H1 (cell line): Measurements from ENCODE around the gene RPS6KA2. TPM values are rescaled to one million over a fixed set of nuclear protein-coding genes. Genes with fewer than 3 reads are reported as not detected.

Experiments
- CTCF ChIA-PET: fragments of 300-600 bp; sonication (Branson Sonifier 250); formaldehyde crosslinking; loops from one replicate; lab custom pipeline; 2021; ENCODE audit not compliant: partially characterized antibody; lab: Charles Lee
- POLR2A ChIA-PET: fragments of 300-600 bp; sonication (Branson Sonifier 250); formaldehyde crosslinking; loops from one replicate; lab custom pipeline; 2021; ENCODE audit warnings: inconsistent platforms; ENCODE audit not compliant: partially characterized antibody; lab: Charles Lee
- DNase-seq, 2 experiments: peaks; one replicate each; pipeline versions ENCODE4 v3.0.0 to v3.0.0-alpha.2; 2010 to 2022; ENCODE audit warnings: low spot score in 2 of 2, low read depth in 1 of 2, mixed read lengths in 1 of 2
- FAIRE-seq: peaks from 2 replicates; lab custom pipeline; 2011; peaks lifted over from hg19 to GRCh38; lab: Jason Lieb, UNC
- H2AFZ ChIP-seq: 2 replicates; pipeline ENCODE4 v1.8.1; 2012; ENCODE audit warnings: low read length, inconsistent platforms
- H2AK5ac ChIP-seq: 2 replicates; pipeline ENCODE4 v1.6.1; 2013; ENCODE audit warnings: low read depth, low read length
- H2BK120ac ChIP-seq: replicated peaks from 2 replicates; pipeline ENCODE3; 2013; ENCODE audit warnings: low read depth, low read length, inconsistent platforms
- H2BK12ac ChIP-seq: 2 replicates; pipeline ENCODE4 v1.6.1; 2013; ENCODE audit warnings: low read depth, low read length
- H2BK15ac ChIP-seq: 2 replicates; pipeline ENCODE4 v1.6.1; 2013; ENCODE audit warnings: low read length
- H2BK20ac ChIP-seq: 2 replicates; pipeline ENCODE4 v1.6.1; 2013; ENCODE audit warnings: low read length
- H2BK5ac ChIP-seq: 2 replicates; pipeline ENCODE4 v1.6.1; 2013; ENCODE audit warnings: low read depth, low read length
- H3K14ac ChIP-seq: 2 replicates; pipeline ENCODE4 v1.6.1; 2013; ENCODE audit warnings: inconsistent platforms; ENCODE audit not compliant: insufficient read length
- H3K18ac ChIP-seq: 2 replicates; pipeline ENCODE4 v1.6.1; 2013; ENCODE audit warnings: low read length; ENCODE audit errors: extremely low read depth
- H3K23ac ChIP-seq: 2 replicates; pipeline ENCODE4 v1.6.1; 2013; ENCODE audit warnings: inconsistent platforms; ENCODE audit not compliant: insufficient read length
- H3K23me2 ChIP-seq: 2 replicates; pipeline ENCODE4 v1.6.1; 2013; ENCODE audit warnings: low read depth, low read length
- H3K27ac ChIP-seq: 2 replicates; pipeline ENCODE4 v1.6.1; 2011; ENCODE audit warnings: low read depth, low read length, inconsistent platforms
- H3K27me3 ChIP-seq, 4 experiments: replicated peaks in 1 of 4; 1 replicate in 1 of 4; 2 replicates in 3 of 4; pipeline versions ENCODE4 v1.6.1 to v1.8.1; 2011 to 2013; ENCODE audit warnings: low read length in 3 of 4, mild to moderate bottlenecking in 3 of 4, inconsistent platforms in 2 of 4, mixed read lengths in 2 of 4, moderate library complexity in 1 of 4; ENCODE audit not compliant: control insufficient read depth in 3 of 4, insufficient read depth in 3 of 4; ENCODE audit errors: extremely low read depth in 1 of 4
- H3K36me3 ChIP-seq, 4 experiments: 2 replicates each; pipeline versions ENCODE4 v1.6.1 to v1.8.1; 2011 to 2013; ENCODE audit warnings: mild to moderate bottlenecking in 4 of 4, low read length in 3 of 4, moderate library complexity in 2 of 4, control low read depth in 1 of 4, inconsistent platforms in 1 of 4; ENCODE audit not compliant: insufficient read depth in 4 of 4, control insufficient read depth in 2 of 4
- H3K4ac ChIP-seq: replicated peaks from 2 replicates; pipeline ENCODE3; 2013; ENCODE audit warnings: low read length, low read depth, mixed read lengths, inconsistent platforms; ENCODE audit not compliant: insufficient read length
- H3K4me1 ChIP-seq, 4 experiments: replicated peaks in 1 of 4; 1 replicate in 1 of 4; 2 replicates in 3 of 4; pipeline versions ENCODE4 v1.6.1 to v1.8.1; 2011 to 2013; ENCODE audit warnings: low read length in 3 of 4, inconsistent platforms in 2 of 4, mixed read lengths in 1 of 4; ENCODE audit not compliant: insufficient read depth in 4 of 4, control insufficient read depth in 3 of 4
- H3K4me2 ChIP-seq, 2 experiments: 2 replicates each; pipeline versions ENCODE4 v1.6.1 to v1.8.1; 2011 to 2013; ENCODE audit warnings: low read depth in 2 of 2, low read length in 2 of 2, control low read depth in 1 of 2, inconsistent platforms in 1 of 2, mild to moderate bottlenecking in 1 of 2; ENCODE audit not compliant: insufficient read depth in 1 of 2
- H3K4me3 ChIP-seq, 4 experiments: fragments of 200-600, 300-600 bp in 1 of 4; sonication (generic), shearing (Covaris generic), sonication (Bioruptor Twin) in 1 of 4; 2 replicates each; pipeline versions ENCODE4 v1.5.1 to v1.8.1; 2011 to 2016; ENCODE audit warnings: low read length in 4 of 4, low read depth in 3 of 4, control low read depth in 2 of 4, inconsistent platforms in 2 of 4, mild to moderate bottlenecking in 2 of 4, mixed read lengths in 1 of 4, moderate library complexity in 1 of 4; ENCODE audit not compliant: insufficient read depth in 2 of 4; ENCODE audit errors: extremely low read depth in 1 of 4
- H3K56ac ChIP-seq: replicated peaks from 2 replicates; pipeline ENCODE3; 2013; ENCODE audit warnings: low read depth, mild to moderate bottlenecking, mixed read lengths, low read length, inconsistent platforms; ENCODE audit not compliant: insufficient read length
- H3K79me1 ChIP-seq: 2 replicates; pipeline ENCODE4 v1.6.1; 2013; ENCODE audit warnings: low read depth, low read length, control low read depth
- H3K79me2 ChIP-seq, 2 experiments: 2 replicates each; pipeline versions ENCODE4 v1.6.1 to v1.8.1; 2012 to 2013; ENCODE audit warnings: low read length in 2 of 2, mild to moderate bottlenecking in 2 of 2, inconsistent platforms in 1 of 2; ENCODE audit not compliant: insufficient read depth in 2 of 2, control insufficient read depth in 1 of 2
- H3K9ac ChIP-seq, 4 experiments: replicated peaks in 1 of 4; 1 replicate in 1 of 4; 2 replicates in 3 of 4; pipeline versions ENCODE4 v1.6.1 to v1.8.1; 2011 to 2013; ENCODE audit warnings: low read depth in 3 of 4, low read length in 3 of 4, control low read depth in 2 of 4, mild to moderate bottlenecking in 2 of 4, moderate library complexity in 2 of 4, inconsistent platforms in 1 of 4; ENCODE audit errors: extremely low read depth in 1 of 4
- H3K9me3 ChIP-seq, 2 experiments: 2 replicates each; pipeline versions ENCODE4 v1.6.1 to v1.8.1; 2012 to 2013; ENCODE audit warnings: mild to moderate bottlenecking in 2 of 2, moderate library complexity in 2 of 2, control low read depth in 1 of 2, inconsistent platforms in 1 of 2, low read depth in 1 of 2, low read length in 1 of 2, mixed read lengths in 1 of 2; ENCODE audit not compliant: insufficient read depth in 2 of 2
- H4K20me1 ChIP-seq, 2 experiments: replicated peaks in 1 of 2; 2 replicates each; pipeline versions ENCODE3 to v1.8.1; 2011 to 2013; ENCODE audit warnings: inconsistent platforms in 2 of 2, low read length in 2 of 2, mild to moderate bottlenecking in 1 of 2; ENCODE audit not compliant: insufficient read depth in 2 of 2, control insufficient read depth in 1 of 2
- H4K5ac ChIP-seq: 2 replicates; pipeline ENCODE4 v1.6.1; 2013; ENCODE audit warnings: low read length, low read depth, mixed read lengths, inconsistent platforms; ENCODE audit not compliant: insufficient read length
- H4K8ac ChIP-seq: 2 replicates; pipeline ENCODE4 v1.8.0; 2013; ENCODE audit warnings: mild to moderate bottlenecking, moderate library complexity, low read length, inconsistent platforms; ENCODE audit not compliant: insufficient read depth; ENCODE audit errors: extremely low read depth
- H4K91ac ChIP-seq: replicated peaks from 2 replicates; pipeline ENCODE3; 2013; ENCODE audit warnings: low read length, mixed read lengths, inconsistent platforms; ENCODE audit not compliant: insufficient read length
- RXRA ChIP-seq: IDR thresholded peaks from 2 replicates; pipeline ENCODE4 v1.6.1; 2011; ENCODE audit warnings: low read depth, mild to moderate bottlenecking, low read length, moderate library complexity; ENCODE audit not compliant: insufficient read depth
- SAP30 ChIP-seq: fragments of 300-600 bp; sonication (generic); IDR thresholded peaks from 2 replicates; pipeline ENCODE4 v1.7.1; 2012; ENCODE audit warnings: low read length, moderate library complexity, mild to moderate bottlenecking, inconsistent platforms; ENCODE audit not compliant: insufficient read depth, insufficient replicate concordance
- SP4 ChIP-seq: IDR thresholded peaks from 2 replicates; pipeline ENCODE4 v1.6.1; 2012; ENCODE audit warnings: low read length, inconsistent platforms
- WGBS, 2 experiments: shearing (Covaris generic) in 1 of 2; methylation state at CpG; one replicate each; pipeline versions ENCODE4 v1.1.6 to v1.1.7; 2013 to 2015; ENCODE audit warnings: low lambda C conversion rate in 2 of 2, mixed read lengths in 2 of 2, inconsistent platforms in 1 of 2, low coverage in 1 of 2, missing lambda C conversion rate in 1 of 2; ENCODE audit not compliant: insufficient replicate concordance in 2 of 2, insufficient coverage in 1 of 2, insufficient read length in 1 of 2; ENCODE audit errors: extremely low coverage in 1 of 2, missing lambda C conversion rate in 1 of 2; 5-methylcytosine and 5-hydroxymethylcytosine counted together
- polyA plus RNA-seq, 7 experiments: library from polyadenylated mRNA; depleted of rRNA in 3 of 7; stranded (reverse) in 5 of 7; unstranded in 2 of 7; fragments of >200 nt in 5 of 7; fragments of 200-250 nt in 2 of 7; gene quantifications; 1 replicate in 5 of 7; 2 replicates in 1 of 7; 4 replicates in 1 of 7; pipeline versions ENCODE4 v1.2.1 to v1.2.3, GENCODE V29; 2011 to 2013; ENCODE audit warnings: missing spikeins in 2 of 7, mixed read lengths in 2 of 7
- total RNA-seq: library from RNA; stranded (reverse); fragmentation: NEBNext Ultra II Directional; extraction: Animal tissue kit (Norgen Biotek cat#: 25700); gene quantifications from 2 replicates; pipeline ENCODE4 v1.2.1, GENCODE V29; 2021

Gene RPS6KA2
- total and polyA plus RNA-seq, 2 of the 8 experiments (the other 6 are each of a cell fraction or from before 2014, with no cell fraction given): 8.8 to 25.7 TPM

DNA sequence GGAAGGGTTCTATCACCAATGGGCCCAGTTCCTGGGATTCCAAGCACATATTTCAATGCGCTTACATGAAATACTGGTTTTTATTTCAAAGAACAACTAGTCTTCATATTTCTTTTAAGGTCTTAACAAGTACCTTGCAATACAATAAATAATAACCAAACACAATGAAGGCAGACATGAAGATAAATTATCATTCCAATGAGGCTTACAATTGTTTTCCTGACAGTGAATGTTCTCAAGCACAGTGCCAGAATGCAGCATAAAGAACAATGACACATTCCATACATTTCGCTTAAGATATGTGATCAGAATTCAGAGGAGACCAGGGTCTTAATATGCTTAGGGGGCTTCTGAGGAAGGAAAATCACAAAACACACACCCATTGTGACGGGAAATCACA lies 66.8 kb downstream of the RPS6KA2 start:
- H3K4ac ChIP-seq: no peak overlapping the region
- TF ChIP-seq SP4: no peak
- TF ChIP-seq RXRA: no peak
- no peak for TF ChIP-seq SAP30
- no peak overlapping the region for H2BK15ac ChIP-seq
- no peak overlapping the region for H4K5ac ChIP-seq
- H3K14ac ChIP-seq: no peak overlapping the region
- H3K9ac ChIP-seq: no peak overlapping the region
- H3K56ac ChIP-seq: no peak overlapping the region
- no peak overlapping the region for H2BK12ac ChIP-seq
- no peak overlapping the region for H4K91ac ChIP-seq
- no peak overlapping the region for H3K4me3 ChIP-seq
- CTCF ChIA-PET: interaction anchor here (0.6 kb wide), 1 partner anchor 1258 kb away, joined by 4 read pairs; no protein-coding TSS in a partner anchor
- peaks cover 3 to 8% of the 10 kb centered on the region in 2 experiments for H4K20me1 ChIP-seq
- no peak overlapping the region for H4K8ac ChIP-seq
- H3K79me1 ChIP-seq: peaks cover 5% of the 10 kb centered on the region
- no peaks in the 10 kb centered on the region for H3K27me3 ChIP-seq
- no peak overlapping the region for H3K4me2 ChIP-seq
- H3K18ac ChIP-seq: no peak overlapping the region
- peaks cover 3 to 44% of the 10 kb centered on the region in 2 experiments; a peak in 3 of 4 replicates for H3K79me2 ChIP-seq
- no peak for DNase-seq
- H3K4me1 ChIP-seq: peaks cover 0 to 15% (median 2%) of the 10 kb centered on the region in 4 experiments; a peak in 5 of 7 replicates
- H3K23ac ChIP-seq: no peak overlapping the region
- no peak for FAIRE-seq
- H2AFZ ChIP-seq: no peak overlapping the region
- no peaks in the 10 kb centered on the region for H3K9me3 ChIP-seq
- no peak overlapping the region for H3K27ac ChIP-seq
- 84% methylated on average over 3 of the region's 3 CpGs; no CpG with 5 or more reads in 1 of the 2 experiments for WGBS, 2 experiments
- H2AK5ac ChIP-seq: no peak overlapping the region; the same call in 1 of the 2 replicates
- H2BK20ac ChIP-seq: no peak overlapping the region
- H3K23me2 ChIP-seq: no peaks in the 10 kb centered on the region
- H2BK5ac ChIP-seq: no peak overlapping the region
- no peak overlapping the region for H2BK120ac ChIP-seq
- no peaks in the 10 kb centered on the region for H3K36me3 ChIP-seq
- POLR2A ChIA-PET: no interaction called here
